Activated CD8-positive, alpha-beta memory T cell treated with anti-CD3 and anti-CD28 coated beads, Interleukin-2, amount 10 ng/mL, durations not matched to agents 7 days and 5 days (primary cell): Measurements from ENCODE around the gene SMPDL3B. TPM values are rescaled to one million over a fixed set of nuclear protein-coding genes. Genes with fewer than 3 reads are reported as not detected.

Experiments
- ATAC-seq: fragments of 150-1000 bp; cut with Tn5 transposase; one replicate; pipeline ENCODE4 v1.10.0; 2021; ENCODE audit warnings: moderate library complexity
- CTCF ChIA-PET: fragments of 350-600 bp; sonication (Branson Sonifier 250); formaldehyde crosslinking; loops from one replicate; lab custom pipeline; 2021; ENCODE audit warnings: antibody characterized with exemption; lab: Charles Lee
- DNase-seq: peaks from one replicate; pipeline ENCODE4 v3.0.0-alpha.2; 2020
- H3K27ac Mint-ChIP-seq: one replicate; pipeline ENCODE4 v1.8.0; 2021; ENCODE audit warnings: mild to moderate bottlenecking, mixed read lengths
- H3K27me3 Mint-ChIP-seq: one replicate; pipeline ENCODE4 v1.8.0; 2021; ENCODE audit warnings: mixed read lengths
- H3K36me3 Mint-ChIP-seq: one replicate; pipeline ENCODE4 v1.8.0; 2021; ENCODE audit warnings: mild to moderate bottlenecking, mixed read lengths
- H3K4me1 Mint-ChIP-seq: one replicate; pipeline ENCODE4 v1.8.0; 2021; ENCODE audit warnings: mixed read lengths
- H3K4me3 Mint-ChIP-seq: one replicate; pipeline ENCODE4 v1.8.0; 2021; ENCODE audit warnings: mild to moderate bottlenecking, moderate library complexity, mixed read lengths
- H3K9me3 Mint-ChIP-seq: one replicate; pipeline ENCODE4 v1.8.0; 2022; ENCODE audit warnings: low read depth, mixed read lengths
- total RNA-seq, 2 experiments: library from RNA; stranded (reverse); gene quantifications; one replicate each; pipeline ENCODE4 v1.2.3, GENCODE V29; 2021

SMPDL3B gene
- total RNA-seq, 2 experiments from 2014 or later, result 0.40 to 1.4 TPM

DNA sequence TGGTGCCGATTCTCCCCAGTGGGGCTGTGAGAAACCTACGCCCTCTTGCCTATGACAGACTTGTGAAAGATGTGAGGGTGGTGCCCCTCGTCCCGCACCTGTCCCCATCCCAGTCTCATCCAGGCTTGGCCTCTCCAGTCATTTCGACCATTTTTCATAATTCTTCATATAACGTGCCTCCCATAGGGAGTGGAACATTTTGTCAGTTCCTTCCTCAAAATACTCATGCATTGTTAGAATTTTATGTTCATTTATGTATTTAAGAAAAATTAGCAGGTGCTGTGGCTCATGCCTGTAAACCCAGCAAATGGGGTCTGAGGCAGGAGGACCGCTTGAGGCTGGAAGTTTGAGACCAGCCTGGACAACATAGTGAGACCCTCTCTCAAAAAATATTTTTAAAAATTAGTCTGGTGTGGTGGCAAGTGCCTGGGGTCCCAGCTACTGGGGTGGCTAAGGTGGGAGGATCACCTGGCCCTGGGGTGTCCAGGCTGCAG, 19.7 kb upstream of the SMPDL3B start:
- Mint-ChIP-seq H3K36me3 (peaks cover 20% of the 10 kb centered on the region), H3K27me3 (peaks cover 18% of the 10 kb centered on the region), H3K4me1 (peaks cover 31% of the 10 kb centered on the region), H3K4me3 (peak overlapping the region; percentile 100), H3K27ac (peak overlapping the region; percentile 99), H3K9me3 (no peaks in the 10 kb centered on the region)
- no peak for ATAC-seq
- CTCF ChIA-PET, result no interaction called here
- no peak for DNase-seq

DNA sequence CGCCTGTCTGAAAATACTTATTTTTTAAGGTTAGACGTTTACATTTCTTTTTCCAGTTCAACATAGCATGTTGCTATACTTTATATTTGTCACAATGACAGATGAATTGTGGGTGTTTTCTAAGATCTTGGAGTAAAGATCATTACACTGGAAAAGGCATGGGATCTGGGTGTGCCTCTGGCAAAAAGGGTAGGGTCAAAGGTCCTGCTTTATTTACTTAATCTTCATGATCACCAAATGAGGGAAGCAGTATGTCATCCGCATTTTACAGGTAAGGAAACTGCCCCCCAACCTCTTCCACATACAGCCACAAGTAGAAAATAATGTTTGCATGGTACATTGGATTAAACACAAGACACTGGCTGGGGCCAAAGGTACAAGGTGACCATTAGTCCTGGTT, 12.5 kb upstream of the SMPDL3B start:
- H3K36me3 Mint-ChIP-seq, result no peaks in the 10 kb centered on the region
- no peak overlapping the region for H3K4me3 Mint-ChIP-seq
- CTCF ChIA-PET, result no interaction called here
- no peak for DNase-seq
- no peak for ATAC-seq
- peaks cover 22% of the 10 kb centered on the region for H3K27me3 Mint-ChIP-seq
- H3K4me1 Mint-ChIP-seq, result no peaks in the 10 kb centered on the region
- H3K27ac Mint-ChIP-seq, result no peak overlapping the region
- no peaks in the 10 kb centered on the region for H3K9me3 Mint-ChIP-seq

DNA sequence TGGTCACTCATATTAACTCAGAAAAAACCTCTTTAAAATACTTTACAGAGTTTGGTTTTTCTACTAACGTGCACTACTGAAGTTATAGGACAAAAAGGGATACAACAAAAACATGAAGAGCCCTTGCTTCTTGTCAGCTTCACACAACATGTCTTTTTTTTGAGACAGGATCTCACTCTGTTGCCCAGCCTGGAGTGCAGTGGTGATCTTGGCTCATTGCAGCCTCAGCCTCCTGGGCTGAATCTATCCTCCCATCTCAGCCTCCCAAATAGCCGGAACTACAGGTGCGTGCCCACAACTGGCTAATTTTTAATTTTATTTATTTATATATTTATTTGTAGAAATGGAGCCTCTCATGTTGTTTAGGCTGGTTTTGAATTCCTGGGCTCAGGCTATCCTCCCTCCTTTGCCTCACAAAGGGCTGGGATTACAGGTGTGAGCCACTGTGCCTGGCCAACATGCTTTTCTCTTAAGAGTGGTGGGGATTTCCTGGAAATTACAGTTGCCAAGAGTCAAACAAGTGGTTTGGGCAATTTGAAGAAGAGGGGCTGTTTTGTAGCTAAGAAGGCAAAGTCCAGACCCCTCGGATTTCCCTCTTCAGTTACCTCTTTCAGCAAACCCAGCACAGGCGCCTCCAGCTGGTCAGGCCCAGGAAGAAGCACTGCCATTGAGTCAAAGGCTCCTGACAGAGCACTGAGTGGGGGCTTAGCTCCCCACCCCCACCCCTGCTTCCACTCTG, 6.4 kb upstream of the SMPDL3B start:
- peaks cover 18% of the 10 kb centered on the region for H3K4me1 Mint-ChIP-seq
- CTCF ChIA-PET, result interaction anchor here (0.9 to 1.8 kb wide), 4 partner anchors 10 to 51 kb away, joined by 3 to 5 read pairs (median 3); no protein-coding TSS in a partner anchor
- H3K27me3 Mint-ChIP-seq, result peaks cover 12% of the 10 kb centered on the region
- DNase-seq (no peak), ATAC-seq (no peak)
- no peak overlapping the region for H3K4me3 Mint-ChIP-seq
- no peaks in the 10 kb centered on the region for H3K9me3 Mint-ChIP-seq
- no peaks in the 10 kb centered on the region for H3K36me3 Mint-ChIP-seq
- H3K27ac Mint-ChIP-seq, result no peak overlapping the region

DNA sequence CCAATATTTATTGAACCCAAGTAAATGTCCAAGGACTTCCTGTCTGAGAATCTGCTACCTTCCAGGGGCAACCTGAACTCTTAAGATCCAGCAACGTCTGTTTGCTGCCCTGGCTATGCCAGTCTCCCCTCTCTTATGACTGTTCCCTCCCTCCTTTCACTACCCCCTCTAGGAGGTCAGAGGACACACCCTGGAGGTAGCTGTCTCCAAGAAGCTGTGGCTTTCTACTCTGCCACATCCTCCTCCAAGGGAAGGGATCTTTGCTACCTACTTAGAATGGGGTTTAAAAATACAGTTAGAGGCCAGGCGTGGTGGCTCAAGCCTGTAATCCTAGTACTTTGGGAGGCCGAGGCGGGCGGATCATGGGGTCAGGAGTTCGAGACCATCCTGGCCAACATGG, 3.6 kb upstream of the SMPDL3B start:
- no peaks in the 10 kb centered on the region for H3K9me3 Mint-ChIP-seq
- DNase-seq, result no peak
- H3K4me3 Mint-ChIP-seq, result no peak overlapping the region
- ATAC-seq, result peak; percentile 56
- peak overlapping the region; percentile 43 for H3K27ac Mint-ChIP-seq
- peaks cover 30% of the 10 kb centered on the region for H3K4me1 Mint-ChIP-seq
- CTCF ChIA-PET, result interaction anchor here (0.8 kb wide), 1 partner anchor 12 kb away, joined by 3 read pairs; no protein-coding TSS in a partner anchor
- peaks cover 20% of the 10 kb centered on the region for H3K27me3 Mint-ChIP-seq
- H3K36me3 Mint-ChIP-seq, result no peaks in the 10 kb centered on the region

DNA sequence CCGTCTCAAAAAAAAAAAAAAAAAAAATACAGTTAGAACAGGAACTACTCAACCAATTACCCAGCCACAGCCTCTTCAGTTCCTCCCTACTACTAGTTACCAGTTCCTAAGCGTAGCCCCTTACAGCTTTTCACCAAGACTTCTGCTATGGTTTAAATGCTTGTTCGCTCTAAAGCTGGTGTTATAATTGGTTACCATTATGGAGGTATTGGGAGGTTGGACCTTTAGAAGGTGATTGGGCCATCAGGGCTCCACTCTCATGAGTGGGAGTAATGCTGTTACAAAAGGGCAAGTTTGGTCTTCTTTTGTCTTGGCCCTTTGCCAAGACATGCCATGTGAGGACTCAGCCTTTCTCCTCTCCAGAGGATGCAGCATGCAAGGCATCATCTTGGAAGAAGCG, 3.0 kb upstream of the SMPDL3B start:
- no peak for DNase-seq
- no peaks in the 10 kb centered on the region for H3K36me3 Mint-ChIP-seq
- no peak overlapping the region for H3K27ac Mint-ChIP-seq
- H3K4me1 Mint-ChIP-seq, result peaks cover 30% of the 10 kb centered on the region
- H3K4me3 Mint-ChIP-seq, result no peak overlapping the region
- H3K27me3 Mint-ChIP-seq, result peaks cover 16% of the 10 kb centered on the region
- no peaks in the 10 kb centered on the region for H3K9me3 Mint-ChIP-seq
- no peak for ATAC-seq
- CTCF ChIA-PET, result interaction anchor here (0.8 kb wide), 1 partner anchor 11 kb away, joined by 3 read pairs; no protein-coding TSS in a partner anchor

DNA sequence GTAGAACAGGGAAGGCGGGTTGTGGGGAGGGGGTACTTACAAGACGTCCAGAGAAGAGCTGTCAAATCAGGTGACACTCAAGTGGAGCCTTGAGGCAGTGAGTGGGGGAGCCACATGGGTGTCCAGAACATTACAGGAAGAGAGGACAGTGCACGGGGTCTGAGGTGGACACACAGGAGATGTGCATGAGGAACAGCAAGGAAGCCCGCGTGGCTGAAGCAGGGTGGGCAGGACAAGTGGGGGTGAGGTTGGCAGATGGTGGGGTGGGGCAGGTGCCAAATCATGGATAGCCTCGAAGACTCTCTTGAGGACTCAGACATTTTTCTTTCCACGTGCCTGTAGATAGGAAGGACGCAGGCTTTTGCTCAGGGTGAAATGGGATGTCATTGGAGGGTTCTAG, 921 bp downstream of the SMPDL3B start:
- CTCF ChIA-PET, result interaction anchor here (1.3 kb wide), 1 partner anchor 78 kb away, joined by 4 read pairs; no protein-coding TSS in a partner anchor
- Mint-ChIP-seq H3K27ac (no peak overlapping the region), H3K27me3 (peaks cover 14% of the 10 kb centered on the region), H3K4me3 (no peak overlapping the region), H3K4me1 (peaks cover 45% of the 10 kb centered on the region), H3K9me3 (no peaks in the 10 kb centered on the region), H3K36me3 (no peaks in the 10 kb centered on the region)
- DNase-seq, result no peak
- ATAC-seq, result no peak

DNA sequence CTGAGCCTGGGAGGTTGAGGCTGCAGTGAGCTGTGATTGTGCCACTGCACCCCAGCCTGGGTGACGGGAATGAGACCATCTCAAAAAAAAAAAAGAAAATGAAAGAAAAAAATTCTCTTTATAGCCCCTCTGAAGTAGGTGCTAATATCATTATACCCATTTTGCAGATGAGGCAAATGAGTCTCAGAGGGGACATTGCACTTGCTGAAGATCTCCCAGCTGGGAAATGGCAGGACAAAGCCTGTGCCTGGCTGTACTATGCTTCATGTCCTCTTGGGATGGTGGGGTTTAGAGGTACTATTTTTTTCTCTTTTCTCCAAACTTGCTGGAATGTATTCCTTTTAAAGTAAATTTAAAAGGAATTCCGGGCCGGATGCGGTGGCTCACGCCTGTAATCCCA, 1.6 kb downstream of the SMPDL3B start:
- CTCF ChIA-PET, result interaction anchor here (1.3 kb wide), 1 partner anchor 79 kb away, joined by 4 read pairs; no protein-coding TSS in a partner anchor
- Mint-ChIP-seq H3K4me3 (no peak overlapping the region), H3K36me3 (no peaks in the 10 kb centered on the region), H3K9me3 (no peaks in the 10 kb centered on the region), H3K27me3 (peaks cover 14% of the 10 kb centered on the region), H3K27ac (no peak overlapping the region), H3K4me1 (peaks cover 41% of the 10 kb centered on the region)
- DNase-seq (no peak), ATAC-seq (no peak)

DNA sequence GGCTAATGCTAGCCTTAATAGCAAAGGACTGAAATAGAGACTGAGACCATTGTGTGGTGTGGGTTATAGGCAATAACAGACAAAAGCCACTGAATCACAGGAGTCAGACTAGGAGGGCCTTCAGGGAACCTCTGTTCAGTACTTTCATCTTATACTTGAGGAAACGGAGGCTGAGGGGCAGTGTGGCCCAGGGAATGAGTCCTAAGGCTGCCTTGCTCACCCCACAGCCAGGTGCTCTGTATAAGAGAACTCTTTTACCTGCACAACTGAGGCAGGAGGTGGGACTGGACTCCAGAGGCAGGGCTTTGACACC, 2.7 kb downstream of the SMPDL3B start:
- CTCF ChIA-PET, result interaction anchor here (1.4 to 4.5 kb wide), 2 partner anchors 9 to 42 kb away, joined by 3 to 25 read pairs; no protein-coding TSS in a partner anchor
- no peak for DNase-seq
- peaks cover 12% of the 10 kb centered on the region for H3K27me3 Mint-ChIP-seq
- no peak overlapping the region for H3K27ac Mint-ChIP-seq
- no peaks in the 10 kb centered on the region for H3K9me3 Mint-ChIP-seq
- ATAC-seq, result no peak
- peaks cover 32% of the 10 kb centered on the region for H3K4me1 Mint-ChIP-seq
- H3K36me3 Mint-ChIP-seq, result no peaks in the 10 kb centered on the region
- H3K4me3 Mint-ChIP-seq, result no peak overlapping the region

DNA sequence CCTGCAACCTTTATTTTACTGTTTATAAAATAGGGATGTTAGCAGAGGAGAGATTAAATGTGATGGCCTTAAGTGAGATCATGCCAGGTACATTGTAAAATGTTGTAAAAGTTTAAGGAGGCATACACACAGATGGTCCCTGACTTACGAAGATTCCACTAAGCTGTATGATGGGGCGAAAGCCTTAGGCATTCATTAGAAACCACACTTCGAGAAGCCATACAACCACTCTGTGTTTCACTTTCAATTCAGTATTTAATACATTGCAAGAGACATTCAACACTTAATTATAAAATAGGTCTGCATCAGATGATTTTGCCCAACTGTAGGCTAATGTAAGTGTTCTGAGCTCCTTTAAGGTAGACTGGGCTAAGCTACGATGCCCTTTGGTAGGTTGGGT, 3.7 kb downstream of the SMPDL3B start:
- H3K4me1 Mint-ChIP-seq, result peaks cover 39% of the 10 kb centered on the region
- DNase-seq (no peak), ATAC-seq (no peak)
- no peak overlapping the region for H3K4me3 Mint-ChIP-seq
- peaks cover 10% of the 10 kb centered on the region for H3K27me3 Mint-ChIP-seq
- H3K36me3 Mint-ChIP-seq, result no peaks in the 10 kb centered on the region
- CTCF ChIA-PET, result interaction anchor here (0.9 to 4.5 kb wide), 5 partner anchors 10 to 271 kb away, joined by 3 to 25 read pairs (median 4); no protein-coding TSS in a partner anchor
- H3K27ac Mint-ChIP-seq, result peak overlapping the region; percentile 27
- H3K9me3 Mint-ChIP-seq, result no peaks in the 10 kb centered on the region

DNA sequence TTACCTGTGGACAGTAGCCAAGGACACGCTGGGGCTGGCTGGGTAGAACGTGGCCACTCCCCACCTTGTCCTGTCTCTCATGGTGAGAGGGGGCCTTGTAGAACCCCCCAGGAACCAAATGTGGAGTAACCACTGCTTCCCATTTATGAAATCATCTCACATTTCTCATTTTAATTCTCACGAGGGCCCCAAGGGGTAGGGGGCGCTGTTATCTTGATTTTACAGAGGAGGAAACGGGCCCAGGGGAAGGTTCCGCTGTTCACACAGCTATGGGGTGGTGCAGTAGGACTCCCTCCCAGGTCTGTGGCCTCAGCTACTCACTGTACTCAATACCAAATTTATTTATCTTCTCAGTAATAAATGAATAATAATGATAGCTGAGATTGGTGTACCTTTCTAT, 5.5 kb downstream of the SMPDL3B start:
- Mint-ChIP-seq H3K4me3 (no peak overlapping the region), H3K36me3 (no peaks in the 10 kb centered on the region), H3K27me3 (peaks cover 2% of the 10 kb centered on the region), H3K4me1 (peaks cover 38% of the 10 kb centered on the region), H3K9me3 (no peaks in the 10 kb centered on the region), H3K27ac (peak overlapping the region; percentile 53)
- peak; percentile 75 for ATAC-seq
- CTCF ChIA-PET, result interaction anchor here (1.0 to 4.5 kb wide), 15 partner anchors 8 to 306 kb away, joined by 3 to 25 read pairs (median 4); partner anchors contain the start of gene XKR8
- DNase-seq, result peak; percentile 81

DNA sequence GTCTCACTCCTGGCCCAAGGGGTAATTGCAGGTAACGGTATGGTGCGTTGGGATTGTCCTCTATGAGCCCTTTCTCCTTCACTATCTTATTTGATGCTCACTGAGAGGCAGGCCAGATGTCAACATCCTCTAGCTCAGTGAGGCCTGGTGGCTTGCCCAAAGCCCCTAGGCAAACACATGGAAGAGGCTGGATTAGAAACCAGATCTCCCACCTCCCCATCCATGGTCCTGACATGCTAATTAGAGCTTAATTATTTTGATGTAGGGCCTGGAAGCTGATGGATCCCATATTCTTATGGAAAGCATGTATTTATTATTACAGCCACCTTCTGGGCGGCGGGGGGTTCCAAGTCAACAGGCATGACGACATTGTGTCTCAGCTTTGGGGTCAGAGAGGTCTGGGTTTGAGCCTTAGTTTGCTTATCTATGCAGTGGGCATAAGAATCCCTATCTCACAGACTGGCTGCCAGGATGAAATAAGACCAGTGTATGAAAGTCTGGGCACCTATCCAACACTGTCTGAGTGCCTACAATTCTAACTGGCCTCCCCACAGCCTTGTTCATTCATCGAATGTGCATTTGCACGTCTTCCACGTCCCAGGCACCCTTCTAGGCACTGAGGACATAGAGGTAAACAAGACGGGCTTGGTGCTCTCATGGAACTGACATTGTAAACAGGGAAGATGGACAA, 6.2 kb downstream of the SMPDL3B start:
- Mint-ChIP-seq H3K36me3 (no peaks in the 10 kb centered on the region), H3K27ac (no peak overlapping the region), H3K27me3 (no peaks in the 10 kb centered on the region), H3K9me3 (no peaks in the 10 kb centered on the region), H3K4me3 (no peak overlapping the region), H3K4me1 (peaks cover 32% of the 10 kb centered on the region)
- ATAC-seq (no peak), DNase-seq (no peak)
- CTCF ChIA-PET, result interaction anchor here (1.0 to 4.5 kb wide), 11 partner anchors 8 to 306 kb away, joined by 3 to 25 read pairs (median 4); partner anchors contain the start of gene XKR8

DNA sequence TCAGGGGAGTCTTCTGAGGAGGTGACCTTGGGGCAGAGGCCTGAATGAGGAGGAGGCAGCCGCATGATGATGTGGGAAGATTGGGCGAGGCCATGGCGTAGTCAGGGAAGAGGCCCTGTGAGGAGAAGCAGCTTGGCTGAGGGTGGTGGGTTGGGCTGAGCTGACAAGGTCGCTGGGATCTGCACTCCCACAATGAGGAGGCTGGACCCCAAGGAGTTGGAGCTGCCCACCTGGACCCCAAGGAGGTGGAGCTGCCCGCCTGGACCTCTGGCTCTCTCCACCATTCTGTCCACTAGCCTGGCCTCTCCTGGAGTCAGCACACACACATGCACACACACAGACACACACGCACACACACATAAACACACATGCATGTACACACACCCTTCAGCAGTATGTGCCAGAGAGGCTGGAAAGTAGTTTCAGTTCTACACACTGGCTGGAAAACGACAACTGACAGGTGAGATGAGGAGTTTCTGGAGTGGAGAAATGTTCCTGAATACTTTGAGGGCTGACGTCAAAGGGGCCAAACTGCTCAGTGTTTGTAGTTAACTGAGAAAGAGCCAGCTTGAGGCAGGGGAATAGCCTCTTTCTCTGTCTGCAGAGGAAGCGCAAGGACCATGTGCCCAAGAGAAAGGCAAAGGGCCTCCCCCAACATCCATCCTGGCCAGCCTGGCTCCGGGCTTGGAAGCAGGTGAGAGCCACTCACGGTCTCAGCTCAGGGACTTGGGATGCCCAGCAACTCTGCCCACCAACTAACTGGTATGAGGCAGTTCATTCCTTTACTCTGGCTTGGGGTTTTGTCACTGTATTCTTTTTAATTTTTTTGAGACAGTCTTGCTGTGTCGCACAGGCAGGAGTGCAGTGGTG, 7.1 kb downstream of the SMPDL3B start:
- no peak for ATAC-seq
- Mint-ChIP-seq H3K9me3 (no peaks in the 10 kb centered on the region), H3K27ac (no peak overlapping the region), H3K36me3 (no peaks in the 10 kb centered on the region), H3K4me1 (peaks cover 32% of the 10 kb centered on the region), H3K27me3 (no peaks in the 10 kb centered on the region), H3K4me3 (no peak overlapping the region)
- DNase-seq, result no peak
- CTCF ChIA-PET, result interaction anchor here (2.0 to 2.5 kb wide), 2 partner anchors 26 to 149 kb away, joined by 4 to 10 read pairs; no protein-coding TSS in a partner anchor
